ENCODE results near the gene C1QA.

- TF ChIP-seq FOXM1 (CRISPR knock-in tag; IDR thresholded peaks at IDR 0.05) (no peak), JUND (CRISPR knock-in tag; IDR thresholded peaks at IDR 0.05) (no peak), GPBP1L1 (CRISPR knock-in tag; IDR thresholded peaks at IDR 0.05) (no peak), SIN3A (IDR thresholded peaks at IDR 0.05; ENCODE audit: borderline replicate concordance, low read depth, low read length) (no peak), REL (CRISPR knock-in tag; conservative IDR thresholded peaks at IDR 0.05) (no peak)
Measured at GRCh38 chr1:22591576-22591975, 44.9 kb upstream of the C1QA start.

All from HepG2 (cell line).